CD14-positive monocyte (primary cell): ENCODE data around the gene AMDHD2. TPM values are rescaled to one million over a fixed set of nuclear protein-coding genes. Genes with fewer than 3 reads are reported as not detected.

Experiments used
- DNase-seq, 3 donors: peaks; one replicate each; pipeline ENCODE4 v3.0.0-alpha.2; 2011 to 2022
- H2AFZ ChIP-seq: 2 replicates; pipeline ENCODE4 v1.6.0; 2012; ENCODE audit warnings: mild to moderate bottlenecking, low read depth, low read length, inconsistent platforms; ENCODE audit not compliant: insufficient read depth, poor library complexity, severe bottlenecking
- H3K27ac ChIP-seq, 2 donors: 1 replicate in 1 of 2; 2 replicates in 1 of 2; pipeline ENCODE4 v1.5.1; 2012 to 2013; ENCODE audit warnings: low read length in 2 of 2, control low read depth in 1 of 2, inconsistent platforms in 1 of 2, low read depth in 1 of 2, mild to moderate bottlenecking in 1 of 2
- H3K27me3 ChIP-seq, 2 donors: one replicate each; pipeline versions ENCODE4 v1.6.0 to v1.6.1; 2011 to 2013; ENCODE audit warnings: low read length in 2 of 2; ENCODE audit not compliant: control insufficient read depth in 2 of 2, insufficient read depth in 2 of 2
- H3K36me3 ChIP-seq, 2 donors: replicated peaks in 1 of 2; 1 replicate in 1 of 2; 2 replicates in 1 of 2; pipeline versions ENCODE4 v1.5.1 to v1.6.1; 2012 to 2013; ENCODE audit warnings: low read length in 2 of 2, control low read depth in 1 of 2, inconsistent platforms in 1 of 2, mild to moderate bottlenecking in 1 of 2; ENCODE audit not compliant: insufficient read depth in 2 of 2, control insufficient read depth in 1 of 2
- H3K4me1 ChIP-seq, 2 donors: 1 replicate in 1 of 2; 2 replicates in 1 of 2; pipeline versions ENCODE4 v1.5.1 to v1.6.1; 2012 to 2013; ENCODE audit warnings: low read length in 2 of 2, control low read depth in 1 of 2, inconsistent platforms in 1 of 2, mild to moderate bottlenecking in 1 of 2, moderate library complexity in 1 of 2; ENCODE audit not compliant: insufficient read depth in 2 of 2, control insufficient read depth in 1 of 2
- H3K4me2 ChIP-seq: replicated peaks from 2 replicates; pipeline ENCODE3; 2012; ENCODE audit warnings: low read length, moderate library complexity, mild to moderate bottlenecking; ENCODE audit not compliant: poor library complexity, severe bottlenecking; ENCODE audit errors: extremely low read depth
- H3K4me3 ChIP-seq, 3 experiments: fragments of 200-600 bp in 1 of 3; sonication (generic) in 1 of 3; replicated peaks in 1 of 3; 1 replicate in 2 of 3; 2 replicates in 1 of 3; pipeline ENCODE4 v1.5.1; 2011 to 2013; ENCODE audit warnings: low read length in 3 of 3, mild to moderate bottlenecking in 3 of 3, control low read depth in 2 of 3, low read depth in 2 of 3, inconsistent platforms in 1 of 3, moderate library complexity in 1 of 3
- H3K79me2 ChIP-seq: 2 replicates; pipeline ENCODE4 v1.6.0; 2012; ENCODE audit warnings: mild to moderate bottlenecking, control low read depth, inconsistent platforms, low read length, moderate library complexity; ENCODE audit not compliant: insufficient read depth
- H3K9ac ChIP-seq: 2 replicates; pipeline ENCODE4 v1.6.0; 2017; ENCODE audit warnings: low read length, mild to moderate bottlenecking; ENCODE audit not compliant: insufficient read depth, poor library complexity, severe bottlenecking
- H3K9me3 ChIP-seq, 2 donors: replicated peaks in 1 of 2; 1 replicate in 1 of 2; 2 replicates in 1 of 2; pipeline versions ENCODE4 v1.5.1 to v1.6.1; 2012 to 2013; ENCODE audit warnings: low read length in 2 of 2, control low read depth in 1 of 2; ENCODE audit not compliant: control insufficient read depth in 1 of 2, insufficient read depth in 1 of 2
- H4K20me1 ChIP-seq: 2 replicates; pipeline ENCODE4 v1.6.0; 2012; ENCODE audit warnings: mild to moderate bottlenecking, low read length, control low read depth, moderate library complexity; ENCODE audit not compliant: insufficient read depth
- H3K27ac Mint-ChIP-seq, 7 donors: one replicate each; pipeline ENCODE4 v1.8.0; 2020; ENCODE audit warnings: mild to moderate bottlenecking in 7 of 7, mixed read lengths in 7 of 7, moderate library complexity in 6 of 7, inconsistent platforms in 2 of 7
- H3K27me3 Mint-ChIP-seq, 3 donors: one replicate each; pipeline ENCODE4 v1.8.0; 2021 to 2022; ENCODE audit warnings: low read depth in 3 of 3, mild to moderate bottlenecking in 3 of 3, mixed read lengths in 3 of 3, moderate library complexity in 3 of 3, inconsistent platforms in 1 of 3
- H3K36me3 Mint-ChIP-seq, 2 donors: one replicate each; pipeline ENCODE4 v1.8.0; 2020; ENCODE audit warnings: mixed read lengths in 2 of 2, inconsistent platforms in 1 of 2, mild to moderate bottlenecking in 1 of 2
- H3K4me1 Mint-ChIP-seq: one replicate; pipeline ENCODE4 v1.8.0; 2020; ENCODE audit warnings: mild to moderate bottlenecking, mixed read lengths
- H3K4me3 Mint-ChIP-seq, 2 donors: one replicate each; pipeline ENCODE4 v1.8.0; 2020; ENCODE audit warnings: mild to moderate bottlenecking in 2 of 2, mixed read lengths in 2 of 2, moderate library complexity in 1 of 2
- H3K9me3 Mint-ChIP-seq, 7 donors: one replicate each; pipeline ENCODE4 v1.8.0; 2020 to 2022; ENCODE audit warnings: mixed read lengths in 7 of 7, mild to moderate bottlenecking in 6 of 7, moderate library complexity in 6 of 7, inconsistent platforms in 2 of 7
- CTCF ChIP-seq: fragments of 200-600 bp; IDR thresholded peaks from one replicate; pipeline ENCODE4 v1.8.0; 2022; ENCODE audit warnings: antibody characterized with exemption, mild to moderate bottlenecking
- WGBS: methylation state at CpG from one replicate; pipeline ENCODE4 v1.1.5; 2013; ENCODE audit warnings: missing lambda C conversion rate; ENCODE audit not compliant: insufficient coverage; 5-methylcytosine and 5-hydroxymethylcytosine counted together
- intact Hi-C, 2 donors: fragments of 100-400 bp; cut with micrococcal nuclease; formaldehyde crosslinking; loops; one replicate each; pipeline versions ENCODE4 v1.15.0 to v1.15.1; 2023
- polyA plus RNA-seq, 3 donors: library from polyadenylated mRNA; depleted of rRNA in 1 of 3; unstranded in 2 of 3; stranded (reverse) in 1 of 3; fragments of 300-500 nt in 2 of 3; fragments of >200 nt in 1 of 3; fragmentation: Illumina TruSeq in 2 of 3; gene quantifications; 1 replicate in 2 of 3; 2 replicates in 1 of 3; pipeline ENCODE4 v1.2.3, GENCODE V29; 2012 to 2021

AMDHD2 gene
- polyA plus RNA-seq, 3 donors, result 6.9 to 57.8 (median 8.4) TPM

GRCh38 chr16:2483939-2484897 lies 36.0 kb upstream of the AMDHD2 start:
- no peaks in the 10 kb centered on the region for H3K36me3 ChIP-seq
- peak overlapping the region in 2 of 7 donors; percentile 32 to 68 for H3K27ac Mint-ChIP-seq
- H3K36me3 Mint-ChIP-seq, result peaks cover 18 to 49% of the 10 kb centered on the region in 2 donors

More at GRCh38 chr16:2483939-2484897, 36.0 kb upstream of the AMDHD2 start:
- H3K4me3 Mint-ChIP-seq, result no peak overlapping the region
- H3K4me2 ChIP-seq, result no peak overlapping the region
- TF ChIP-seq CTCF, result no peak
- H2AFZ ChIP-seq, result no peak overlapping the region
- H4K20me1 ChIP-seq, result peaks cover 24% of the 10 kb centered on the region
- H3K4me1 ChIP-seq, result peaks cover 29 to 33% of the 10 kb centered on the region in 2 donors
- intact Hi-C loops, result no loop called here
- no peaks in the 10 kb centered on the region for H3K27me3 ChIP-seq
- H3K9me3 ChIP-seq, result no peaks in the 10 kb centered on the region
- H3K4me3 ChIP-seq, result no peak overlapping the region
- H3K9me3 Mint-ChIP-seq, result peaks cover 0 to 2% (median 0%) of the 10 kb centered on the region in 7 donors
- peaks cover 48% of the 10 kb centered on the region for H3K4me1 Mint-ChIP-seq
- peaks cover 2 to 5% (median 4%) of the 10 kb centered on the region in 3 donors for H3K27me3 Mint-ChIP-seq
- peaks cover 52% of the 10 kb centered on the region for H3K79me2 ChIP-seq
- no peak overlapping the region for H3K9ac ChIP-seq
- no peak overlapping the region for H3K27ac ChIP-seq
- 90% methylated on average over 15 of the region's 16 CpGs for WGBS
- no peak for DNase-seq
